Inferior parietal cortex (tissue), 1 donor: ENCODE results near the gene PLEKHM2.
"Not testable (repeated sequence)": the region's sequence is repeated elsewhere in the genome, so short reads cannot be mapped to it uniquely, and the experiment has no call there.

Source experiments
- DNase-seq: peaks from one replicate; pipeline ENCODE4 v3.0.0-alpha.2; 2016; ENCODE audit errors: extremely low spot score

Gene PLEKHM2, protein sequence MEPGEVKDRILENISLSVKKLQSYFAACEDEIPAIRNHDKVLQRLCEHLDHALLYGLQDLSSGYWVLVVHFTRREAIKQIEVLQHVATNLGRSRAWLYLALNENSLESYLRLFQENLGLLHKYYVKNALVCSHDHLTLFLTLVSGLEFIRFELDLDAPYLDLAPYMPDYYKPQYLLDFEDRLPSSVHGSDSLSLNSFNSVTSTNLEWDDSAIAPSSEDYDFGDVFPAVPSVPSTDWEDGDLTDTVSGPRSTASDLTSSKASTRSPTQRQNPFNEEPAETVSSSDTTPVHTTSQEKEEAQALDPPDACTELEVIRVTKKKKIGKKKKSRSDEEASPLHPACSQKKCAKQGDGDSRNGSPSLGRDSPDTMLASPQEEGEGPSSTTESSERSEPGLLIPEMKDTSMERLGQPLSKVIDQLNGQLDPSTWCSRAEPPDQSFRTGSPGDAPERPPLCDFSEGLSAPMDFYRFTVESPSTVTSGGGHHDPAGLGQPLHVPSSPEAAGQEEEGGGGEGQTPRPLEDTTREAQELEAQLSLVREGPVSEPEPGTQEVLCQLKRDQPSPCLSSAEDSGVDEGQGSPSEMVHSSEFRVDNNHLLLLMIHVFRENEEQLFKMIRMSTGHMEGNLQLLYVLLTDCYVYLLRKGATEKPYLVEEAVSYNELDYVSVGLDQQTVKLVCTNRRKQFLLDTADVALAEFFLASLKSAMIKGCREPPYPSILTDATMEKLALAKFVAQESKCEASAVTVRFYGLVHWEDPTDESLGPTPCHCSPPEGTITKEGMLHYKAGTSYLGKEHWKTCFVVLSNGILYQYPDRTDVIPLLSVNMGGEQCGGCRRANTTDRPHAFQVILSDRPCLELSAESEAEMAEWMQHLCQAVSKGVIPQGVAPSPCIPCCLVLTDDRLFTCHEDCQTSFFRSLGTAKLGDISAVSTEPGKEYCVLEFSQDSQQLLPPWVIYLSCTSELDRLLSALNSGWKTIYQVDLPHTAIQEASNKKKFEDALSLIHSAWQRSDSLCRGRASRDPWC

GRCh38 chr1:15684042-15684461, at the start of gene PLEKHM2:
Gene PLEKHM2, plus strand, starts transcription at chr1:15684320. Its CDS starts 239 bp downstream, at chr1:15684559.
- DNase-seq = no peak

- DNase-seq = no peak
Measured at GRCh38 chr1:15636436-15636835, 47.7 kb upstream of the PLEKHM2 start.

DNA sequence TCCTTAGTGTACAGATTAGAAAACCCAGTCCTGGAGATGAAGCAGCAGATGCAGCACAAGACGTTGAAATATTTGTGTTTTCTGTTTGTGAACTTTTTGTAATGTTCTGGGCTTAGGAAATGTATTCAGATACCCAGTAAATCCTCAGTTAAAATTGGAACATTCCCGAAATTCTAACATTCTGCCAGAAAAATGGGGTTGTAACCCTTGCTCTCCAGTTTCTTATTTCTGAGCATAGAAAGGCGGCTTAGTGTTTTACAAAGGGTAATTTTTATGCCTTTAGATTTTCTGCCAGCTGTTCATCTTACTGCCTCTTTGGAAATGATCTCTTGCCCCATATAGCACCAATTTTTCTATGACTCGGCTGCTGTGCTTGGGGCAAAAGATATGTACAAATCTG, 46.3 kb upstream of the PLEKHM2 start:
- DNase-seq = no peak

DNA sequence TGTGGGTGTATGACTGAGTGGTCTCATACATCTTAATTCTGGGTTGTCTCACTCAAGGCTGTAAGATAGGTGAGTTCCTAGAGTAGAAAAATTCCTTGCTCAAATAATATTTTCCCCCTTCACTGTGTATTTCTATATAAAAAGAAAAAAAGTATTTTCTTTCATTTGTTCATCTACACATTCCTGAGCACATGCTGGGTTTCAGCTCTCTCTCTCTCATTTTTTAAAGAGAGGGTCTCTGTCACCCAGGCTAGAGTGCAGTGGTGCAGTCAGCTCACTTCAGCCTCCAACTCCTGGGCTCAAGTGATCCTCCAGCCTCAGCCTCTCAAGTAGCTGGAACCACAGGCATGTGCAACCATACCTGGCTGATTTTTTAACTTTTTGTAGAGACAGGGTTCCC, 44.9 kb upstream of the PLEKHM2 start:
- DNase-seq = no peak

- no peak for DNase-seq
Measured at GRCh38 chr1:15639931-15640330, 44.2 kb upstream of the PLEKHM2 start.

- no peak for DNase-seq
Measured at GRCh38 chr1:15640667-15641066, 43.5 kb upstream of the PLEKHM2 start.

DNA sequence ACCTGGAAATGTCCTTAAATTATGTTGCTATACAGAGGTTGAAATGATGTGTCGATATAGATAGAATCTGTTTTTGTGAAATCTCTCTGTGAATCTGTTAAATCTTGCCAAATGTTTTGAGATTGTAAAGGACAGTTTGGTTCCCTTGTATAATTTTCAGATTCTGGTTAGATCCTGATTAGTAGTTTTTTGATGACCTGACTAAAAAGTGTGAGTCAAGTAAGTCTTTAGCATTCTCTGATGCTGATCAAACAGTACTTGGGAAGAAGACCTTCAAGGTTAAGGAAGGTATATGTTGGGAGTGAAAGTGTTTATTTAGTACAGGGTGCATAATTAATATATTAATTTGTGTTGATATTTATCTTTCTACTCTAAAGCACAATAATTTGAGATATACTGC, 34.2 kb upstream of the PLEKHM2 start:
- DNase-seq = no peak

DNA sequence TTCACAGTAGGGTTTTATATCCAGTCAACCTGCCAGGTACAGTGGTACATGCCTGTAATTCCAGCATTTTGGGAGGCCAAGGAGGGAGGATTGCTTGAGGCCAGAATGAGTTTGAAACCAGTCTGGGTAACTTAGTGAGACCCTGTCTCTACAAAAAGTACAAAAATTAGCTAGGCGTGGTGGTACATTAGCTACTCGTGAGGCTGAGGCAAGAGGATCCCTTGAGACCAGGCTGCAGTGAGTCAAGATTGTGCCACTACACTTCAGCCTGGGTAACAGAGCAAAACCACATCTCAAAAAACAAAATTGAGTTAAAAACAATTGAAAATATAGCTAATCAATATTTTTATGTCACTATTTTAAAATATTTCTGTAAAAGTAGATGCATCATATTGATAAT, 33.7 kb upstream of the PLEKHM2 start:
- DNase-seq = no peak

DNA sequence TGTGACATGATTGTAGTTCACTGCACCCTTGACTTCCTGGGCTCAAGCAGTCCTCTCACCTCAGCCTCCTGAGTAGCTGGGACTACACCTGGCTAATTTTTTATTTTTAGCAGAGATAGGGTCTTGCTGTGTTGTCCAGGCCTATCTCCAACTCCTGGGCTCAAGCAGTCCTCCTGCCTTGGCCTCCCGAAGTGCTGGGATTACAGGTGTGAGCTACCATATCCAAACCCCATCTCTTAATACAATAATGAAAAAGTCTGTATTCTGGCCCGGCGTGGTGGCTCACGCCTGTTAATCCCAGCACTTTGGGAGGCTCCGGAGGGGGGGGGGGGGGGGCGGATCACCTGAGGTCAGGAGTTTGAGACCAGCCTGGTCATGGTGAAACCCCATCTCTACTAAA, 32.0 kb upstream of the PLEKHM2 start:
- not testable (repeated sequence) for DNase-seq

GRCh38 chr1:15654091-15654690, 29.9 kb upstream of the PLEKHM2 start:
- no peak for DNase-seq

DNA sequence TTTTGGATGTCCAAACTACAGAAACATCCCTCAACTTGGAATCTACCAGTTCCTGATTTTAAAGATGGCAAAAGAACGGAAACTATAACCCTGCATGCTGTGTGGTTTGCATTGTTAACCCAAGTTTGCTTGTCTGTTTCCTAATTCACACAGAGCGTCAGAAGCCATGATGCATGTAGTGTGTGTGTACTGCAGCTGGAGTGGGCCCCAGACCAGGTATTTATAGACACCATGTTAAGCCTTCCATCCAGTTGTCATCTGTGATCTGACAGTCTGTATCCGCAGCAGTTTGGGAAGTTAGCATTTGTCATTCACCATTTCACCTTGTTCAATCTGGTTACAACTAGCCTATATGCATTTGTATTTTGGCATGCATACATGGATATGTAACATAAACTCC, 27.7 kb upstream of the PLEKHM2 start:
- DNase-seq = no peak

GRCh38 chr1:15657021-15657420, 27.1 kb upstream of the PLEKHM2 start:
- DNase-seq = no peak

- DNase-seq = no peak
Measured at GRCh38 chr1:15660151-15660550, 24.0 kb upstream of the PLEKHM2 start.

DNA sequence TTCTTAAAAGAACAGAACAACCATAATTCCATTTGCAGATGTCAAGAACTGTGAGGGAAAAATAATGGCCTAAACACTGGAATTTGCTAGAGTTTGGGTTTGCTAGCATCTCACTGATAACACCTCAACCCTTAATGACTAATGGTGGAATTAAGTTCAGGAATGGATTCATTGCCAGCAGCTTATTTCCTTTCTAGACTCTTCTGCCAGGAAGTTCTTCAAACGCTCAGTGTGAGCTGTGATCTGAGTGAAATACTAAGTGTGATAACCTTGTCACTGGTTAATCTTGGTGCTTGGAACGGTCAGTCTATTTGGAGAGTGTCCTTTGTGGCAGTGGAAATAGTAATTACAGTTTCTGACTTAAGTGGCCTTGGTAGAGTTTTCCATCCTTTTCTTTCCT, 21.6 kb upstream of the PLEKHM2 start:
- DNase-seq = no peak

- no peak for DNase-seq
Measured at GRCh38 chr1:15663925-15664324, 20.2 kb upstream of the PLEKHM2 start.

DNA sequence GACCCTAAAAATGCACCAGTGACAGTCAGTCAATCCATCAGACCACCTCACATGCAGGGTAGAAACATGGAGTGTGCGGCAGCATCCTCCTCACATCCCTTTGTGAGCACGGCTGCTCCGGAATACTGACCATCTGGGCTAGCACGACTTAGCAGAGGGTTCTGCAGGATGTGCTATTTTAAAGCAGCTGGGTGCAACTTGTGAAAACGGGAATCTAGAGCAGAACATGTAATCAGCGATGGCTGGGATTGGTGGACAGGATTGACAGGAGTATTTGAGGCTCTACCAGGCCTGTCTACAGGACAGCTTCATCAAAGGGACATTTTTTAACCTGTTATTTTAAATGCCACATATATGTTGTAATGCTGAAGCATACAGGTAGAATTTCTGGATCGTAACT, 16.8 kb upstream of the PLEKHM2 start:
- peak; percentile 45 for DNase-seq

DNA sequence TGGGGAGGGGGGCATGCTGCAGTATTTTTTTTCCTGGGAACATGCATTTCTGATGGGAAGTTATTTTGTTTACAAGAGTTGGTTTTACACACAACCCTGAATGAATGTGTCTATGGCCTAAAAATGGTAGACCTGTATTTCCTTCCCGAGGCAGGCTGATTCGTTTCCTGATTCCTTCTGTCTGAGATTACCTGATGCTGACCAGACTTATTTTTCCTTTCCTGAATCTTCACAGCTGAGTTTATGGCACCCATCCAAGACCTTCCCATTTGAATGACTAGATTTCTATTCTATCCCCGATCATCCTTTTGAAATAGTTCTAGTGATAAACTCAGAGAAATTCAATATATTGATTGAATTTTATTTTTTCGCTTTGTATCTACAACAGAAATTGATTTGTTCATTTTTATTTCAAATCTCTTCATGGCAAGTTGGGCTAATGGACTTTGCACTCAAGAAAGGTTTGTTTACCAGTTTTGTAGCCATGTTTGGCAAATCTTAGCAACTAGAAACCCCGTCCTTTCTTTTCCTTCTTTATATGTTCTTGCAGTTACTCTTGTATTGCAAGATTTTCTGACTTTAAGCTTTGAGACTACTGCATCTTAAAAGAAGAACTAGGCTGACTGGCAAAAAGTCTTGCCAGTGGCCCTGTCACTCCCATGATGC, 15.9 kb upstream of the PLEKHM2 start:
- DNase-seq = no peak

DNA sequence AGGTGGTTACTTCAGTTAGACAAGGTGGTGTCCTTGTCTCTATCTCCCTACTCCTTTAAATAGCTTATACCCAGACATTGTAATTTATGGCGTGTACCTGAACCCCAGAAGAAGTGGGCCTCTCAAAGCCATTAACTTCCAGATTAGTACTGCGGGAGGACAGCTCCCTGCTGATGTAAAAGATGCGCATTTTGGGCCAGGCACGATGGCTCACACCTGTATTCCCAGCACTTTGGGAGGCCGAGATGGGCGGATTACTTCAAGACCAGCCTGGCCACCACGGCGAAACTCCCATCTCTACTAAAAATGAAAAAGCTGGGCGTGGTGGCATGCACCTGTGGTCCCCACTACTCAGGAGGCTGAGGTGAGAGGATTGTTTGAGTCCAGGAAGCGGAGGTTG, 15.0 kb upstream of the PLEKHM2 start:
- DNase-seq = no peak

DNA sequence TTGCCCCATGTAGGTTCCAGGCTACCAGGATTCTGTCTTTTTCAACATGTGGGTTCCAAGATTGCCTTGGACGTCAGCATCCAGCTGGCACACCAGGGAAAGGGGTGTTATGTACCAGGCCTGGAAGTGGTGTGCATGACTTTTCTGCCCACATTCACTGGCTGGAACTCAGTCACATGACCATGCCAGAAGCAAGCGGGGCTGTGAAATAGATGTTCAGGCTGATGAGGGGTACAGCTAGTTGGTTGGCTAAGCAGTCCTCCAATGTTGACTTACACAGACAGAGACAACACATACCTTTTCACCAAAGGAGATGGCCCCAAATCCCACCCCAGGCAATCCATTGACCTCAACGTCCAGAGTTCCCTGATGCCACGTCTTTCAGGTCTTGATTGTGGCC, 14.3 kb upstream of the PLEKHM2 start:
- no peak for DNase-seq

DNA sequence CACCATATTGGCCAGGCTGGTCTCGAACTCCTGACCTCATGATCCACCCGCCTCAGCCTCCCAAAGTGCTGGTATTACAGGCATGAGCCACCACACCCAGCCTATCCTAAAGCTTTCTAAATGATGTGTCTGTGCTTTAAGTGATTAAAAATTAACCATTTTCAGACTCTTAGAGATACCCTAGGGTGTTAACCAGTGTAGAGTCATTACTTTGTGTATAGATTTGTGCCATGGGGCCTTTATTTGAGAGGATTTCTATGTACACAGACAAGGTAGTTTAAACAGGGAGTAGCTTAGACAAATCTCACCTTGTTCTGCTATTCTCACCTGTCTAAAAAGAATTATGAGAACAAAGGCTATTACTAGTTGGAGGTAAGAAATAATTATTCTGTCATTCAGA, 12.7 kb upstream of the PLEKHM2 start:
- DNase-seq = no peak

DNA sequence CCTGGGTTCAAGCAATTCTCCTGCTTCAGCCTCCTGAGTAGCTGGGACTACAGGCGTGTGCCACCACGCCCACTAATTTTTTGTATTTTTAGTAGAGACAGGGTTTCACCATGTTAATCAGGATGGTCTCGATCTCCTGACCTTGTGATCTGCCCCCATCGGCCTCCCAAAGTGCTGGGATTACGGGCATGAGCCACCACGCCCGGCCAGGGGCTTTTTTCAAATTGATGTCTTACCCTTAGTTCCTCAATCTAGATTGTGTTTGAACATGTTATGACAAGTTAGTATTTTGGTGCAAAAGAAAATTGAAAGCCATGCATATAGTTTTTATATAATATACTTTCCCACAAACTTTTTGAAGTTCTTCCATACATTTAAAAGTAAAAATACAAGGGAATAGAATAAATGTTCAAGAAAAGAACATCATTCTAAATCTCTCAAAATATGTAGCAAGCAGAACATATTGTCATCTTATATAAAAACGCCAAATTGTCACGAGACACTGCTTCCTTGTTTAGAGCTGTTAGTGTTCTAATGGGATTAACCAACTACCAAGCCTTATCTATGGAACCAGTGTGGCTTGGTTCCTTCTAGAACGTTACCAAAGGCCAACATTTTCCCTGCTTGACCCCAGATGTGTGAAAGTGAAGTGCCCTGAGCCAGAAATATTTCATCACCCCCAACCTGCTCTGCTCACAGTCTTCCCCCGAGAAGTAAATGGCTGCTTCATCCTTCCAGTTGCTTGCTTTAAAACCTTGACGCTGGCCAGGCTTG, 9.5 kb upstream of the PLEKHM2 start:
- DNase-seq = no peak
